BLaER1 (cell line): ENCODE data around the gene NRROS.
"Not testable (repeated sequence)": the region's sequence is repeated elsewhere in the genome, so short reads cannot be mapped to it uniquely, and the experiment has no call there.

Experiments
- H3K27ac ChIP-seq: shearing (Covaris generic); formaldehyde crosslinking; 2 replicates; pipeline ENCODE4 v1.8.1; 2022
- H3K27me3 ChIP-seq: shearing (Covaris generic); formaldehyde crosslinking; 2 replicates; pipeline ENCODE4 v1.8.1; 2022
- H3K36me3 ChIP-seq: shearing (Covaris generic); formaldehyde crosslinking; 2 replicates; pipeline ENCODE4 v1.8.1; 2022
- H3K4me1 ChIP-seq: shearing (Covaris generic); formaldehyde crosslinking; 2 replicates; pipeline ENCODE4 v1.8.1; 2022
- H3K4me2 ChIP-seq: shearing (Covaris generic); formaldehyde crosslinking; 2 replicates; pipeline ENCODE4 v1.8.1; 2022
- H3K4me3 ChIP-seq: shearing (Covaris generic); formaldehyde crosslinking; 2 replicates; pipeline ENCODE4 v1.8.1; 2022
- H3K9ac ChIP-seq: shearing (Covaris generic); formaldehyde crosslinking; 2 replicates; pipeline ENCODE4 v1.8.1; 2022
- H3K9me3 ChIP-seq: shearing (Covaris generic); formaldehyde crosslinking; 2 replicates; pipeline ENCODE4 v1.8.1; 2022
- H4K20me1 ChIP-seq: shearing (Covaris generic); formaldehyde crosslinking; 2 replicates; pipeline ENCODE4 v1.8.1; 2022
- Cebpa-rat ChIP-seq: shearing (Covaris generic); IDR thresholded peaks from 2 replicates; pipeline ENCODE4 v1.8.1; 2022

Gene NRROS

GRCh38 chr3:196639483-196640296 lies at the start of gene NRROS:
TSS of gene NRROS (plus strand) at chr3:196639694. CDS start at chr3:196654540, 14,846 bp downstream.
- Histone ChIP-seq H3K4me1 (peaks cover 78% of the 10 kb centered on the region), H4K20me1 (peaks cover 37% of the 10 kb centered on the region), H3K9me3 (no peaks in the 10 kb centered on the region), H3K4me3 (peak within 1 kb of the TSS; percentile 90), H3K27me3 (no peaks in the 10 kb centered on the region), H3K36me3 (peaks cover 13% of the 10 kb centered on the region), H3K27ac (peak within 1 kb of the TSS; percentile 98), H3K4me2 (peak within 1 kb of the TSS; percentile 98), H3K9ac (peak within 1 kb of the TSS; percentile 98)
- TF ChIP-seq Cebpa-rat, result no peak

GRCh38 chr3:196590279-196590678 lies 49.2 kb upstream of the NRROS start:
- Histone ChIP-seq H3K27me3 (no peaks in the 10 kb centered on the region), H3K9me3 (no peaks in the 10 kb centered on the region), H3K4me2 (no peak overlapping the region), H3K4me1 (no peaks in the 10 kb centered on the region), H3K4me3 (no peak overlapping the region), H3K27ac (no peak overlapping the region), H4K20me1 (no peaks in the 10 kb centered on the region), H3K9ac (no peak overlapping the region), H3K36me3 (peaks cover 18% of the 10 kb centered on the region)
- TF ChIP-seq Cebpa-rat, result no peak

GRCh38 chr3:196596355-196596754 lies 43.1 kb upstream of the NRROS start:
- Histone ChIP-seq H3K9ac (no peak overlapping the region), H3K36me3 (no peaks in the 10 kb centered on the region), H3K4me3 (no peak overlapping the region), H3K9me3 (peaks cover 8% of the 10 kb centered on the region; the same call in 1 of the 2 replicates), H3K27ac (no peak overlapping the region), H3K4me2 (no peak overlapping the region), H3K27me3 (no peaks in the 10 kb centered on the region), H3K4me1 (no peaks in the 10 kb centered on the region), H4K20me1 (no peaks in the 10 kb centered on the region)
- no peak for TF ChIP-seq Cebpa-rat

DNA sequence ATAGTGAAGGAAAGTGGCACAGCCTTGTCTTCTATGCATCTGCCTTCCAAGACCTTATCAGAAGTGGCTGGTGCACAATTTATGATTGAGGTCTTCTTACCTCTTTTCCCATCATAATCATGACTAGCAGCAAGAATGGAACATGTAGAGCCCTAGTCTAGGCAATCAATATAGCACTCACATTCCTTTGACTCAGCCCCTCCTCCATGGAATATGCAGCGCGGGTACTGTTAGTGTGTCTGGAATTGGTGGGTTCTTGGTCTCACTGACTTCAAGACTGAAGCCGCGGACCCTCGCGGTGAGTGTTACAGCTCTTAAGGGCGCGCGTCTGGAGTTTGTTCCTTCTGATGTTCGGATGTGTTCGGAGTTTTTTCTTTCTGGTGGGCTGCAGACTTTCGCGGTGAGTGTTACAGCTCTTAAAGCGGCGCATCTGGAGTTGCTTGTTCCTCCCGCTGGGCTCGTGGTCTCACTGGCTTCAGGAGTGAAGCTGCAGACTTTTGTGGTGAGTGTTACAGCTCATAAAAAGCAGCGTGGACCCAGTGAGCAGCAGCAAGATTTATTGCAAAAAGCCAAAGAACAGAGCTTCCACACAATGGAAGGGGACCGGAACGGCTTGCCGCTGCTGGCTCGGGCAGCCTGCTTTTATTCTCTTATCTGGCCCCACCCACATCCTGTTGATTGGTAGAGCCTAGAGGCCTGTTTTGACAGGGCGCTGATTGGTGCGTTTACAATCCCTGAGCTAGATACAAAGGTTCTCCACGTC lies 41.3 kb upstream of the NRROS start:
- H3K9me3 ChIP-seq, H3K9ac ChIP-seq, H3K27ac ChIP-seq, H4K20me1 ChIP-seq, H3K36me3 ChIP-seq, H3K4me1 ChIP-seq, H3K27me3 ChIP-seq: not testable (repeated sequence)
- Histone ChIP-seq H3K4me3 (peak overlapping the region; percentile 28; the same call in 1 of the 2 replicates), H3K4me2 (peak overlapping the region; percentile 49)

- no peak overlapping the region for H3K9ac ChIP-seq
- no peaks in the 10 kb centered on the region for H3K27me3 ChIP-seq
- H3K9me3 ChIP-seq, result peaks cover 8% of the 10 kb centered on the region; the same call in 1 of the 2 replicates
- H3K27ac ChIP-seq, result no peak overlapping the region
- no peak for TF ChIP-seq Cebpa-rat
- peaks cover 13% of the 10 kb centered on the region for H3K4me1 ChIP-seq
- no peaks in the 10 kb centered on the region for H4K20me1 ChIP-seq
- no peak overlapping the region for H3K4me2 ChIP-seq
- H3K4me3 ChIP-seq, result no peak overlapping the region
- no peaks in the 10 kb centered on the region for H3K36me3 ChIP-seq
Measured at GRCh38 chr3:196599734-196600128, 39.8 kb upstream of the NRROS start.

DNA sequence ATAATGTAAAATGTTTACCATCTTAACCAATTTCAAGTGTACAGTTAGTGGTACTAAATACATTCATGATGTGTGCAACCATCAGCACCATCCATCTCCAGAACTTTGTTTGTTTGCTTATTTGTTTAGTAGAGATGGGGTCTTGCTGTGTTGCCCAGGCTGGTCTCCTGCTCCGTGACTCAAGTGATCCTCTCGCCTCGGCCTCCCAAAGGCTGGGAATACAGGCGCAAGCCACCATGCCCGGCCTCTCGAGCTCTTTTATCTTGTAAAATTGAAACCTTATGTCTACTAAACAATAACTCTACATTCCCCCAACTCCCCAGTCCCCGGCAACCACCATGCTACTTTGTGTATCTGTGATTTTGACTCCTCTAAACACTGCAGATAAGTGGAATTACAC lies 39.1 kb upstream of the NRROS start:
- no peak overlapping the region for H3K4me2 ChIP-seq

GRCh38 chr3:196602673-196603072 lies 36.8 kb upstream of the NRROS start:
- peaks cover 16% of the 10 kb centered on the region for H3K4me1 ChIP-seq
- no peak for TF ChIP-seq Cebpa-rat
- H3K27ac ChIP-seq, result no peak overlapping the region
- H3K9me3 ChIP-seq, result peaks cover 8% of the 10 kb centered on the region; the same call in 1 of the 2 replicates
- H3K9ac ChIP-seq, result no peak overlapping the region
- no peaks in the 10 kb centered on the region for H3K27me3 ChIP-seq
- H3K36me3 ChIP-seq, result no peaks in the 10 kb centered on the region
- H3K4me3 ChIP-seq, result no peak overlapping the region
- H4K20me1 ChIP-seq, result no peaks in the 10 kb centered on the region
- H3K4me2 ChIP-seq, result no peak overlapping the region

More for the DNA sequence above, 39.1 kb upstream of the NRROS start:
- H3K4me3 ChIP-seq, result no peak overlapping the region
- H4K20me1 ChIP-seq, result no peaks in the 10 kb centered on the region
- H3K9me3 ChIP-seq, result peaks cover 8% of the 10 kb centered on the region; the same call in 1 of the 2 replicates
- no peak for TF ChIP-seq Cebpa-rat
- no peaks in the 10 kb centered on the region for H3K27me3 ChIP-seq
- no peaks in the 10 kb centered on the region for H3K36me3 ChIP-seq
- no peak overlapping the region for H3K27ac ChIP-seq
- peaks cover 16% of the 10 kb centered on the region for H3K4me1 ChIP-seq
- H3K9ac ChIP-seq, result no peak overlapping the region

GRCh38 chr3:196603683-196604082 lies 35.8 kb upstream of the NRROS start:
- Histone ChIP-seq H3K27ac (no peak overlapping the region), H3K4me3 (no peak overlapping the region), H3K9ac (no peak overlapping the region), H3K27me3 (no peaks in the 10 kb centered on the region), H4K20me1 (no peaks in the 10 kb centered on the region), H3K9me3 (peaks cover 8% of the 10 kb centered on the region; the same call in 1 of the 2 replicates), H3K4me1 (peaks cover 16% of the 10 kb centered on the region), H3K4me2 (peak overlapping the region; percentile 45), H3K36me3 (no peaks in the 10 kb centered on the region)
- TF ChIP-seq Cebpa-rat, result no peak

- Histone ChIP-seq H3K4me3 (no peak overlapping the region), H3K4me1 (peaks cover 17% of the 10 kb centered on the region), H4K20me1 (no peaks in the 10 kb centered on the region), H3K36me3 (no peaks in the 10 kb centered on the region), H3K9me3 (no peaks in the 10 kb centered on the region), H3K9ac (no peak overlapping the region), H3K4me2 (peak overlapping the region; percentile 45), H3K27ac (no peak overlapping the region), H3K27me3 (no peaks in the 10 kb centered on the region)
- TF ChIP-seq Cebpa-rat, result no peak
Measured at GRCh38 chr3:196604548-196604947, 34.9 kb upstream of the NRROS start.

DNA sequence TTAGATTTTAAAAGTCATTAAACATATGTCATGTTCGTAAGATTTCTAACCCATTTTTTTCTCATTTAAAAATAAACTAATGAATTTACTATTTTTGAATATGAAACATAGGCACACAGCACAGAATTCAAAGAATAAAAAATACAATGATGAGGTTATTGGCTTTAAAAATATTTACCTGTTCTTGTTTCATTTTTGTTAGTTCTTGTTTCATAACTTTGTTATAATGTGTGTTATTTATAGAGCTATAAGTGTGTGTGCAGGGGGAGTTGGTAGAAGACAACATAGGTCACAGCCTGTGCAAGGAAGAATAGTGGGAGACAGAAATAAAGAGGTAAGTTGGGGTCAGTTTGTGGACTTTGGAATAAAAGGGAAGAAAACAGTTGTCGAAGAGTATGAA lies 30.8 kb upstream of the NRROS start:
- no peak overlapping the region for H3K4me3 ChIP-seq
- H3K4me2 ChIP-seq, result no peak overlapping the region
- no peaks in the 10 kb centered on the region for H3K9me3 ChIP-seq
- no peaks in the 10 kb centered on the region for H3K27me3 ChIP-seq
- peaks cover 47% of the 10 kb centered on the region for H3K4me1 ChIP-seq
- H3K27ac ChIP-seq, result no peak overlapping the region
- H4K20me1 ChIP-seq, result no peaks in the 10 kb centered on the region
- no peaks in the 10 kb centered on the region for H3K36me3 ChIP-seq
- no peak overlapping the region for H3K9ac ChIP-seq
- TF ChIP-seq Cebpa-rat, result no peak
